ENCODE data around the gene ATP5F1D. TPM values are rescaled to one million over a fixed set of nuclear protein-coding genes. Genes with fewer than 3 reads are reported as not detected.

ATP5F1D gene
- total RNA-seq, 2 experiments from 2014 or later: 171 to 173 TPM

DNA sequence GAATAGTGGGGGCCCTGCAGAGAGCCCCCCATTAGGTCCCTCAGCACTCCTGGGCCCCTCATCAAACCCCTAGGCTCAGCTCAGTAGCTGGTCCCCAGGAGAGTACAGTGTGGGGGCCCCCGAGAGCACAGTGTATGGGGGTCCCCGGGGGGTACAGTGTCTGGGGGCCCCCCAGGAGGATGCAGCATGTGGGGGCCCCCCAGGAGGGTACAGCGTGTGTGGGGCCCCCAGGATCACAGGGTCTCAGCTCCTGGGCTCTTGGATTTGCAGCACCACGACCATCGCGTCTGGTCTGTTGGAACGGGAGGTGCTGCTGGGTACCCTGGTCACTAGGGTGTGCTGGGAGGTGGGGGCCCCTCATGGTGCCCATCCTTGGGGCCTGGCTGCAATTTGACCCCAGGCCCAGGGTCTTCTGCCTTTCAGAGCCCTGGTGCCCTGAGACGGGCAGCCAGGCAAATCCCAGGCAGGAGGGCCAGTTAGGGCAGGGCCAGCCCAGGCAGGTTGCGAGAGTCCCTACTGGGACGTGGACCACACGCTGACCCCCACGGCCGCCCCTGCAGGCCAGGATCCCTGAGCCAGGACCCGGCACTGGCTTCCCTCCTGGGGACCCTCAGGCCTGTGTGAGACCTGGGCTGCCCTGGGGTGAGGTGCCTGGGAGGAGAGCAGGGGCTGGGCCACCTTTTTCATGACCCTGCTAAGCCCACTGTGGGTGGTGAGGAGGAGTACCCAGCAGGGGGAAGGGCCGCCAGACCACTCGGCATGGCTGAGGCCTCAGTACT, 17.3 kb upstream of the ATP5F1D start:
- DNase-seq: no peak
- Mint-ChIP-seq H3K27me3 (no peaks in the 10 kb centered on the region), H3K4me1 (no peaks in the 10 kb centered on the region), H3K4me3 (no peak overlapping the region), H3K27ac (no peak overlapping the region), H3K9me3 (no peaks in the 10 kb centered on the region), H3K36me3 (ENCODE audit: low read depth) (peaks cover 7% of the 10 kb centered on the region)
- ChIA-PET CTCF (no interaction called here), POLR2A (interaction anchor here (1.9 kb wide), 1 partner anchor 10 kb away, joined by 6 read pairs; no protein-coding TSS in a partner anchor)

DNA sequence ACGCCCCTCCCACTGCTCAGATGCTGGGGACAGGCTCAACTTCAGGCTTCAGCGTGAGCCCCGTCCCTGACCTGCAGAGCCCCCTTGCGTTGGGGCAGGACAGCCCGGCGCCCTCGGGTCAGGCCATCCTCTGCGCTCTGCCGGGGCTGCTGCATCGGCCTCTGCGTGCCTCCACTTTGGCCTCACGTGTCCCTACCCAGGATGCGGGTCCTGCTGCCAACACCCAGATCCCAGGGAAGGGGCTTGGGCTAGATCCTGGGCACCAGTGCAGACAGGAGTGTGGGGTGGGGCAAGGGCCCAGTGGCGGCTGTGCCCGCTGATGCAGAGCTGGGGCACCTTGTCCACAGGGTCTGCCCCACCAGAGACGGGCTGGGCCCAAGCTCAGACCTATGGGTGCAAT, 16.7 kb upstream of the ATP5F1D start:
- Mint-ChIP-seq H3K36me3 (ENCODE audit: low read depth) (peaks cover 7% of the 10 kb centered on the region), H3K4me3 (no peak overlapping the region), H3K9me3 (no peaks in the 10 kb centered on the region), H3K4me1 (no peaks in the 10 kb centered on the region), H3K27me3 (no peaks in the 10 kb centered on the region), H3K27ac (no peak overlapping the region)
- DNase-seq: no peak
- ChIA-PET POLR2A (interaction anchor here (0.6 to 0.9 kb wide), 2 partner anchors 10 to 76 kb away, joined by 3 read pairs; no protein-coding TSS in a partner anchor), CTCF (no interaction called here)

DNA sequence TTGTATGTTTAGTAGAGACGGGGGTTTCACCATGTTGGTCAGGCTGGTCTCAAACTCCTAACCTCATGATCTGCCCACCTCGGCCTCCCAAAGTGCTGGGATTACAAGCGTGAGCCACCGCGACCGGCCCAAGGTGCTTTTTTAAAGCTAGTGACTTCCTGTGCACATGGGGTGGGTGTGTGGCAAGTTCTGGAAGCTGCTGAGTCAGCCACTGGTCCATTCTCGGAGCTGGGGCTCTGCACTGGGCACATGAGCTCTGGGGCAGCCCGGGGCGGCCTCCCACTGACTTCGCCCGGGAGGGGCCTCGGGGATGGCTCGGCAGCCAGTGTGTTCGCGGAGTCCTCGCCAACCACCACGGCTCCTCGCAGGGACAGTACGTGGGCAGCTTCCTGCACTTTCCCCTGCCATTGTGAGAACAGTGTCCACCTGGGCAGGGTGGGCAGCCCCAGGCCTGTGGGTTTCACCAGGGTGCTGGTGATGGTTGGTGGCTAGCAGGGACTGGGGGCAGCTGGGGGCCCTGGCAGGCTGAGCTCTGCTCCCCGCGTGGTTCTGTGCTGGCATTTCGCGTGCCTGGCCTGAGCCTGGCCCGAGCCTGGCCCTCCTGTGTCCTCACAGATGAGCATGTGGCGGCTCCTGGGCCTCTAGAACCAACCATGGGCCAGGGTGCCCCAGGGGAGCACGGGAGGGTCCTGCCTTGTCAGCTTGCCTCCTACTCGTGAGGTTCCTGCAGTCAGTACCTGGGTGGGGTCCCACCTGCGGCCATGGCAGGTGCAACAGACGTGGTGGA, 15.9 kb upstream of the ATP5F1D start:
- H3K4me1 Mint-ChIP-seq: no peaks in the 10 kb centered on the region
- POLR2A ChIA-PET: interaction anchor here (0.6 to 1.3 kb wide), 4 partner anchors 8 to 76 kb away, joined by 3 read pairs; partner anchors contain the start of gene FAM174C
- H3K9me3 Mint-ChIP-seq: no peaks in the 10 kb centered on the region
- no peak for DNase-seq
- H3K27me3 Mint-ChIP-seq: no peaks in the 10 kb centered on the region
- no peak overlapping the region for H3K27ac Mint-ChIP-seq
- CTCF ChIA-PET: interaction anchor here (0.7 kb wide), 1 partner anchor 12 kb away, joined by 4 read pairs; no protein-coding TSS in a partner anchor
- H3K36me3 Mint-ChIP-seq (ENCODE audit: low read depth): peaks cover 7% of the 10 kb centered on the region
- no peak overlapping the region for H3K4me3 Mint-ChIP-seq

DNA sequence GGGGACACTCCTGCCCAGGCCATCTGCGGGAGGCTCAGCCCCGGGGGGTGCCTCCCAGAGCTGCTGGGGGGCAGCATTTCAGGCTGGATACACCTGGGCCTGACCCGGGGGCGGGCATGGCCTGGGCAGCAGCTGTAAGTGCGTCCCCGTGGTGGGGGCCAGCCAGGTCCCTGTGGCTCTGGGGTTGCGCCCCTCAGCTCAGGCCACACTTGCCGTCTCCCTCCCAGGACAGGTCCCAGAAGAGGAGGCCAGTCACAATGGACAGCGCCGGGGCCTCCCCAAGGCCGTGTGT, 15.4 kb upstream of the ATP5F1D start:
- CTCF ChIA-PET: no interaction called here
- no peaks in the 10 kb centered on the region for H3K9me3 Mint-ChIP-seq
- peaks cover 4% of the 10 kb centered on the region for H3K36me3 Mint-ChIP-seq (ENCODE audit: low read depth)
- H3K27me3 Mint-ChIP-seq: no peaks in the 10 kb centered on the region
- no peak overlapping the region for H3K4me3 Mint-ChIP-seq
- POLR2A ChIA-PET: interaction anchor here (1.3 kb wide), 1 partner anchor 9 kb away, joined by 3 read pairs; no protein-coding TSS in a partner anchor
- H3K4me1 Mint-ChIP-seq: no peaks in the 10 kb centered on the region
- no peak for DNase-seq
- H3K27ac Mint-ChIP-seq: no peak overlapping the region

DNA sequence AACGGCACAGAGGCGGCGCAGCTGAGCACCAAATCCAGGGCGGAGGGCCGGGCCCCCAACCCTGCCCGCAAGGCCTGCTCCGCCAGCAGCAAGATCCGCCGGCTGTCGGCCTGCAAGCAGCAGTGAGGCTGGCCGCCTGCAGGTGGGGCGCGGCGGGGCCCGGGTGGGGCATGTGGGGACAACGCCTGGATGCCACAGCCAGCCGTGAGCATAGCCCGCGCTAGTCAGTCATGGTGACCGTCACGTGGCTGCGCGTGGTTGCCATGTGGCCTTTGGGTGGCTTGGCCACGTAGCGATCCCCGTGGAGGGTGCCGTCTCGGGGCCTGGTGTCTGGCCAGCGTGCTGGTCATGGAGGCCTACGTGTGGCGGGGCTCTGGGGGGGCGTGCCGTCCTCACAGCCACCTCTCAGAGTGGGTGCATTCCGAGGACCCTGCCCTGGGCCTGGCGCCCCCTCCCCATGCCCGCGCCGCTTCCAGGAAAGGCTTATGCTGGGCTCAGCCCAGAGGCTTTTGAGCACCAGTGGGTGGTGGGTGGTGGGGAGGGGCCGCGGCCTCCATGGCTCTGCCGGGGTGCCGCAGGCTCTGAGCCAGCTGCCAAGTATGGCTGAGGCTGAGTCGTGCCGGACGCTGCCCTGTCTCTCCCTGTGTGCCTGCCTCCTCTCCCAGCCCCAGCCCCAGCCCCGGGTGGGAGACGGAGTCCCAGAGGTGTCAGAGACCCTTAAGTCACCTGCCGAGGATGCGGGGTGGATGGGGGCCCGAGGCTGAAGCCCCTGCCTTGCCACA, 14.8 kb upstream of the ATP5F1D start:
- Mint-ChIP-seq H3K4me1 (no peaks in the 10 kb centered on the region), H3K27ac (no peak overlapping the region), H3K27me3 (no peaks in the 10 kb centered on the region), H3K4me3 (no peak overlapping the region), H3K36me3 (ENCODE audit: low read depth) (peaks cover 4% of the 10 kb centered on the region), H3K9me3 (no peaks in the 10 kb centered on the region)
- CTCF ChIA-PET: no interaction called here
- POLR2A ChIA-PET: interaction anchor here (1.3 kb wide), 1 partner anchor 9 kb away, joined by 3 read pairs; no protein-coding TSS in a partner anchor
- no peak for DNase-seq

DNA sequence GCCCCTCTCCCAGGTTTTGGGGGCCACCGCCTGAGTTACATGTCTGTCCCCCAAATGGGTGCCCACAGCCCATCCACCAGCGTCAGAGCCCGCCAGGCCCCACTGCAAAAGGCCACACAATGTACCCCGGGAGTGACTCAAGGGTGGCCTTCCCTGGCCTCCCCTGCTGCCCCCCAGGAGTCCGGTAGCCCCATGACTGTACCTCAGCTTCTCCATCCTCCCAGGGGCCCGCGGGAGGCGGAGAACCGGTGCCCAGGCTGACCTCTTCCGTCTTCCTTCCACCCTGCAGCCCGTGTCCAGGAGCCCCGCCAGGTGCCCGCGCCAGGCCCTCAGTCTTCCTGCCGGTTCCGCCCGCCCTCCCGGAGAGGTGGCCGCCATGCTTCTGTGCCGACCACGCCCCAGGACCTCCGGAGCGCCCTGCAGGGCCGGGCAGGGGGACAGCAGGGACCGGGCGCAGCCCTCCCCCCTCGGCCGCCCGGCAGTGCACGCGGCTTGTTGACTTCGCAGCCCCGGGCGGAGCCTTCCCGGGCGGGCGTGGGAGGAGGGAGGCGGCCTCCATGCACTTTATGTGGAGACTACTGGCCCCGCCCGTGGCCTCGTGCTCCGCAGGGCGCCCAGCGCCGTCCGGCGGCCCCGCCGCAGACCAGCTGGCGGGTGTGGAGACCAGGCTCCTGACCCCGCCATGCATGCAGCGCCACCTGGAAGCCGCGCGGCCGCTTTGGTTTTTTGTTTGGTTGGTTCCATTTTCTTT, 14.1 kb upstream of the ATP5F1D start:
- ChIA-PET POLR2A (no interaction called here), CTCF (no interaction called here)
- H3K36me3 Mint-ChIP-seq (ENCODE audit: low read depth): peaks cover 4% of the 10 kb centered on the region
- H3K27ac Mint-ChIP-seq: no peak overlapping the region
- no peaks in the 10 kb centered on the region for H3K4me1 Mint-ChIP-seq
- no peak for DNase-seq
- H3K4me3 Mint-ChIP-seq: no peak overlapping the region
- no peaks in the 10 kb centered on the region for H3K9me3 Mint-ChIP-seq
- no peaks in the 10 kb centered on the region for H3K27me3 Mint-ChIP-seq

DNA sequence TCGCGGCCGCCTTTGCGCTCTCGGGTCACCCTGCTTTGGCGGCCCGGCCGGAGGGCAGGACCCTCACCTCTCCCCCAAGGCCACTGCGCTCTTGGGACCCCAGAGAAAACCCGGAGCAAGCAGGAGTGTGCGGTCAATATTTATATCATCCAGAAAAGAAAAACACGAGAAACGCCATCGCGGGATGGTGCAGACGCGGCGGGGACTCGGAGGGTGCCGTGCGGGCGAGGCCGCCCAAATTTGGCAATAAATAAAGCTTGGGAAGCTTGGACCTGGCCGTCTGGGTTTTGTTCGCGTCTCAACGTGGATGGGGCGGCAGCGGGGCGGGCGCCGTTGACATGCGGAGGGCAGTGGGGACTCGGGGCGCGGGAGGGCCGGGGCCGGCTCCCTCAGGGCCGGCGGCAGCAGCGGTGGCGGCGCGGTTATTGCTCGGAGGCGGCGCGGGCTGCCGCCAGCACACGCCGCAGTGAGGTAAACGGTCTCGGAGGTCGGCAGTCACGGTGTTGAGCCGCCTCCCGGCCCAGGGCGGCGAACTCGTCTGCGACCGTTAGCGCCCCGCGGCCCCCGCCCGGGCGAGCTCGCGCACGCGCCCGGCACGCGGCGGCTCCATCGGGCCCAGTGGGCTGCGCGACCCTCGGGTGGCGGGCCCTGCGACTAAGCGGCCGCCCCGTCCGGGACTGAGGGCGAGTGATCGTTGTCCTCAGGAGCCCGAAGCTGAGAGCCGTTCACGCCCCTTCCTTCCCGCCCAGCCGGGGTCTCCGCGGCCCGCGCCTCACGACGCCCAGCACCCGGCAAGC, 13.2 kb upstream of the ATP5F1D start:
- ChIA-PET POLR2A (no interaction called here), CTCF (no interaction called here)

DNA sequence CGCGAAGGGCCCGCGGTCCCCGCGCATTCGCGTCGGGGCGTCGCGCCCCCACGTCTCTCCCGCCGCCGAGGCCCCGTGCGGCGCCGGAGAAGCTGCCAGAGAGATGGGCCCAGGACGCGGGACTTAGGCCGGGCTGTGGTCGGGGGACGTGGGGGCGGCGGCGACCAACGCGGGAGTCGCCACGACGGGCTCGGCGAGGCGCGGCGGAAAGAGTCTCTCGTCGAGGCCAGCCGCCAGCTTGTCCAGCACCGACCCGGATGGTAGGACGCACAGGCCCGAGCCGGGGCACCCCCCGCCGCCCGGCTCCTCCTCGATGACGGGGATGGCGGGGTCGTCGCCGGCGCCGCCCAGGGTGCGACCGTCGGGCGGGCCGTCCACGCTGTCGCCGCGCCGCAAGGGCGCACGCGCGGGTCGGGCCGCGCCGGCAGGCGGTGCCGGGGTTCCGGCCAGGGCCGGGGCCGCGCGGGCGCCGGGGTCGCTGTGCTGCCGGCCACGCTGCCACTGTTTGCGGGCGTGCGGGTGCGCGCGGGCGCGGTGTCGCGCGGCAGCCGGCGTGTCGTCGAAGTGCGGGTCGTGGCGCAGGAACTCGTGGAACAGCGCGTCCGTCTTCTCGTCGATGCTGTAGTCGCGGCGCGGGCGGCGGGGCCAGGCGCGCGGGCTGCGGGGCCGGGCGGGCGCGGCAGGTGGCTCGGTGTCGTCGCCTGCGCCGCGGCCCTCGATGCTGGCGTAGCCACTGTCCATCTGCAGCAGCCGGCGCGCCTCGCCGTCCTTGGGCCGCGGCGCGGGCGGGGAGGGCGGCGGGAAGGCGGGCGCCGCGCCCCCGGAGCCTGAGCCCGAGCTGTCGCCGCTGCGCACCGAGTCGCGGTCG, 12.3 kb upstream of the ATP5F1D start:
- ChIA-PET POLR2A (no interaction called here), CTCF (no interaction called here)
- no peaks in the 10 kb centered on the region for H3K9me3 Mint-ChIP-seq
- no peaks in the 10 kb centered on the region for H3K27me3 Mint-ChIP-seq
- no peaks in the 10 kb centered on the region for H3K4me1 Mint-ChIP-seq
- no peak for DNase-seq
- no peak overlapping the region for H3K27ac Mint-ChIP-seq
- no peak overlapping the region for H3K4me3 Mint-ChIP-seq
- peaks cover 4% of the 10 kb centered on the region for H3K36me3 Mint-ChIP-seq (ENCODE audit: low read depth)

More for the DNA sequence above, 13.2 kb upstream of the ATP5F1D start:
- no peaks in the 10 kb centered on the region for H3K27me3 Mint-ChIP-seq
- H3K27ac Mint-ChIP-seq: no peak overlapping the region
- no peaks in the 10 kb centered on the region for H3K4me1 Mint-ChIP-seq
- H3K36me3 Mint-ChIP-seq (ENCODE audit: low read depth): peaks cover 4% of the 10 kb centered on the region
- DNase-seq: no peak
- H3K9me3 Mint-ChIP-seq: no peaks in the 10 kb centered on the region
- H3K4me3 Mint-ChIP-seq: no peak overlapping the region

DNA sequence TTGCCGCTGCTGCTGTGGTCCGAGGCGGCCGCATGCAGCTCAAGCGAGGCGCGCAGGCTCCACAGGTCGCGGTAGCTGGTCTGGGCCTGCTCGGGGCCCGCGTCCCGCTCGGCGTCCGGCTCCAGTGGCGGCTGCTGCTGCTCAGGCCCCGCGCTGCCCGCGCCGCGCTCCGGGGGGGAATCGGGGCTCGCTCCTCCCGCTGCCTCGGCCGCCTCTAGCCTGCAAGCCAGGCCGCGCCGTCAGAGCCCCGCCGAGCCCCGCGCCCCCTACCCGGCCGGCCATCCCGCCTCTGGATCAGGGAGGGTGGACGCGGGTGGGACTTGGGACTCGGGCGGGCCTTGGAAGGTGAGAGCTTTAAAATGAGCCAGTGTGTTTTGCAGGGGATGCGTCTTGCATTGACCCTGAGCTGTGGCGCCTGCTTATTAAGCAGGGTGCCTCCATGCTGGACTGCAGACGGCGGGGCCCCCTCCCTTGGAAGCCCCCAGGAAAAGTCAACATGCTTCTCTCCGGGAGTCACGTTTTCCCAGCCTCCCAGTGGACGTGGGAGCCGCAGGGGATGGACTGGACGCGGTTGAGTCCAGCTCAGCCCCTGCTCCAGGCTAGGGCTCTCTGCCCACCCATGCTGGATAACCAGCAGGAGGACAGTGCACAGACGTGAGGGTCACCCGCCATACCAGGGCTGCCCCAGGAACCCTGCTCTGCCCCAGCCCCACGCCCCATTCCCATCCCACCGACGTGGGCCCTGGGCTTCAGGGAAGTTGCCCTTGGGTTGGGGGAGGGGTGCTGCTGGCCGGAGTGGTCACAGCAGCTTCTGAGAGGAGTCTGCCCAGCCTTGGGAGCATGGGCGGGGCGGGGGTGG, 11.4 kb upstream of the ATP5F1D start:
- Mint-ChIP-seq H3K9me3 (no peaks in the 10 kb centered on the region), H3K27ac (no peak overlapping the region), H3K4me1 (no peaks in the 10 kb centered on the region), H3K27me3 (no peaks in the 10 kb centered on the region), H3K4me3 (no peak overlapping the region), H3K36me3 (ENCODE audit: low read depth) (peaks cover 4% of the 10 kb centered on the region)
- no peak for DNase-seq
- ChIA-PET CTCF (no interaction called here), POLR2A (no interaction called here)

DNA sequence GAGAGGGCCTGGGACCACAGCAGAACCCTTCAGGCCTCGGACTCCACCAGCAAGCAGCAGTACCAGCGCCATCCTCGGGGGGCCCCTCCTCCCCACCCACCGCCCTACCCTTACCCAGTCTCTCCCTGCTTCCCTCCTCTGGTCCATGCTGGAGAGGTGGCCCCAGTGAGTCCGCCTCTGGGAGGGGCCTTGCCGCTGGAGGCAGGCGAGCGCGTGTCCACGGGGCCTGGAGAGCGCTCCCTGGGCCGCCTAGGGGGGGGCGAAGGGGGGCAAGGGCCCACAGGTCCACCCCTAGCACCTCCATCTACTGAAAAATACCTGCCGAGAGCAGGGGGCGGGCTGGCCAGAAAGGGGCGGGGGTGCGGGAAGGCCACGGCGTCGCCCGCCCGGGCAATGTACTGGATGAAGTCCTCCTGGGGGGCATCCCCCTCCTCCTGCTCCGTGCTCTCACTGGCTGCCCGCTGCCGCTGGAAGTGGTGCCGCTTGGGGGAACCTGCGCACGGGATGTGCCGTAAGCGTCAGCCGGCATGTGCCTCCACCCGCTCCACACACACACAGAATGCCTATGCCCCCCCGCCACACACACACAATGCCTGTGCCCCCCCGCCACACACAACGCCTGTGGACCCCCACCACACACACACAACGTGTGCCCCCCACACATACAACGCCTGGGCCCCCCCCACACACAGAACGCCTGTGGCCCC, 10.6 kb upstream of the ATP5F1D start:
- Mint-ChIP-seq H3K4me1 (no peaks in the 10 kb centered on the region), H3K27me3 (peaks cover 1% of the 10 kb centered on the region), H3K9me3 (no peaks in the 10 kb centered on the region), H3K4me3 (no peak overlapping the region), H3K36me3 (ENCODE audit: low read depth) (peaks cover 4% of the 10 kb centered on the region), H3K27ac (no peak overlapping the region)
- DNase-seq: no peak
- ChIA-PET POLR2A (no interaction called here), CTCF (no interaction called here)
